GM12875 (cell line): ENCODE measurements around the gene MIPEP.

Experiments
- H3K4me3 ChIP-seq: one replicate; pipeline ENCODE4 v1.5.1; 2011; ENCODE audit warnings: low read depth, low read length, control low read depth
- TF ChIP-seq, protein P1 (sequence below): IDR thresholded peaks from 2 replicates; pipeline ENCODE4 v1.5.1; 2011; ENCODE audit warnings: low read depth, mild to moderate bottlenecking, control low read depth, inconsistent platforms, low read length, moderate library complexity, borderline replicate concordance; ENCODE audit not compliant: insufficient read depth

The MIPEP gene

DNA sequence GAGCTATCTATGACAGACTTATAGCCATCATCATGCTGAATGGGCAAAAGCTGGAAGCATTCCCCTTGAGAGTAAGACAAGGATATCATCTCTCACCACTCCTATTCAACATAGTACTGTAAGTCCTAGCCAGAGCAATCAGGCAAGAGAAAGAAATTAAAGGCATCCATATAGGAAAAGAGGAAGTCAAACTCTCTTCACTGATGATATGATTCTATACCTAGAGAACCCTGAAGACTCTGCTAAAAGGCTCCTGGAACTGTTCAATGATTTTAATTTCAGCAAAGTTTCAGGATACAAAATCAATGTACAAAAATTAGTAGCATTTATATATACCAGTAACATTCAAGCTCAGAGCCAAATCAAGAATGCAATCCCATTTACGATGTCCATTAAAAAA lies 29.8 kb upstream of the MIPEP start:
- no peak overlapping the region for H3K4me3 ChIP-seq
- TF ChIP-seq, protein P1, sequence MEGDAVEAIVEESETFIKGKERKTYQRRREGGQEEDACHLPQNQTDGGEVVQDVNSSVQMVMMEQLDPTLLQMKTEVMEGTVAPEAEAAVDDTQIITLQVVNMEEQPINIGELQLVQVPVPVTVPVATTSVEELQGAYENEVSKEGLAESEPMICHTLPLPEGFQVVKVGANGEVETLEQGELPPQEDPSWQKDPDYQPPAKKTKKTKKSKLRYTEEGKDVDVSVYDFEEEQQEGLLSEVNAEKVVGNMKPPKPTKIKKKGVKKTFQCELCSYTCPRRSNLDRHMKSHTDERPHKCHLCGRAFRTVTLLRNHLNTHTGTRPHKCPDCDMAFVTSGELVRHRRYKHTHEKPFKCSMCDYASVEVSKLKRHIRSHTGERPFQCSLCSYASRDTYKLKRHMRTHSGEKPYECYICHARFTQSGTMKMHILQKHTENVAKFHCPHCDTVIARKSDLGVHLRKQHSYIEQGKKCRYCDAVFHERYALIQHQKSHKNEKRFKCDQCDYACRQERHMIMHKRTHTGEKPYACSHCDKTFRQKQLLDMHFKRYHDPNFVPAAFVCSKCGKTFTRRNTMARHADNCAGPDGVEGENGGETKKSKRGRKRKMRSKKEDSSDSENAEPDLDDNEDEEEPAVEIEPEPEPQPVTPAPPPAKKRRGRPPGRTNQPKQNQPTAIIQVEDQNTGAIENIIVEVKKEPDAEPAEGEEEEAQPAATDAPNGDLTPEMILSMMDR, result no peak

DNA sequence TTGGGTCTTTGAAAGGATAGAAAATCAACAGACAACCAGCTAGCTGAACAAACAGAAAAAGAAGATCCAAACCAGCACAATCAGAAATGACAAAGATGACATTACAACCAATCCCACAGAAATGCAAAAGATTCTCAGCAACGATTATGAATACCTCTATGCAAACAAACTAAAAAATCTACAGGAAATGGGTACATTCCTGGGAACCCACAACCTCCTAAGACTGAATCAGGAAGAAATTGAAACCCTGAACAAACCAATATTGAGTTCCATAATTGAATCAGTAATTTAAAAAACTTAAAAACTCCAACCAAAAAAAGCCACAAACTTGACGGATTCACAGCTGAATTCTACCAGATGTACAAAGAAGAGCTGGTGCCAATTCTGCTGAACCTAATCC lies 29.0 kb upstream of the MIPEP start:
- no peak overlapping the region for H3K4me3 ChIP-seq
- TF ChIP-seq, protein P1, result no peak

DNA sequence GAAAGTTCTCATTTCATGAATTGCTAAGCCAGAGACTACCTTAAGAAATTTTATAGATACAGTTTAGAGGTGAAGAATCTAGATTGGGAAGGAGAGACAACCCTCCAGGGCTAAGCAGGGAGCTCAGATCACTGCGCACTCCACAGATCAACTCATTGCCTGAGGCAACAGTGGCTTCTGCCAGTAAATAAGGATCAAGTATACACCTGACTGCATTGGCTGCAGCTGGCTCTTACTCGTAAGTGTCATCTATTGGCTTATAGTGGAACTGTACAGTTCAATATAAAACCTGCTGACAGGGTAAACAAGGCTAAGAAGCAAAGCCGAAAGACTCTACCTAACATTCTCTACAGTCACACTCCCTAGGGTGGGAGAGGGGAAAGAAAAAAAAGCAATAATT lies 26.1 kb upstream of the MIPEP start:
- TF ChIP-seq, protein P1, result no peak
- H3K4me3 ChIP-seq, result no peak overlapping the region

DNA sequence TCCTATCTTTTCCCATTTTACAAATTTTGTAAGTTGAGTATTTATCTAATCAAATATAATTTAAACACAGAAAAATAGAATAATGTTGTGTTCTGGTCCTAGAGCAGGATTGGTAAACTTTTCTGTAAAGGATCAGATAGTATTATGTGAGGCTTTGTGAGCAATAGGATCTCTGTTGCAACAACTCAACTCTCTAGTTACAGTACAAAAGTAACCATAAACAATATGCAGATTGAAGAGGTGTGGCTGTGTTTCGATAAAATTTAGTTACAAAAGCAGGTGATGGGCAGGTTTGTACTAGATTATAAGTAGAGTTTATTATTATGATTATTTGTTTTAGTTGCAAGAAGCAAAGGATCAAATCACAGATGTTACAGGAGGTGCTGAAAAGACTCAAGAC lies 23.3 kb upstream of the MIPEP start:
- TF ChIP-seq, protein P1, result no peak
- H3K4me3 ChIP-seq, result no peak overlapping the region

DNA sequence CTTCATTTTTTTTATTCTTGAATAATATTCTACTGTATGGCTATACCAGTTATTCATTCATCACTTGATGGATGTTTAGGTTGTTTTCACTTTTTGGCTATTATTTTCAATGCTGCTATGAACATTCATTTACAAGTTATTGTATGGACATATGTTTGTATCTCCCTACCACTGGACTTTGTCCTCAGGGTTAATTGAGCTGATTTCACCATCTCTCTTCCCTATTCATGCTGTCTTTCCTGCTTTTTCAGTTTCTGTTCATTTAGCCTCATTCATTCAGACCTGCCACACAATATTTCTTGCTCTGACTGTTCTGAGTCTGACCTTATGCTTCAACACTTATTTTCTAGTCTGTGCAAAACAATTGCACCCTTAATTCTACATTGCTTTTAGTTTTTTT lies 20.4 kb upstream of the MIPEP start:
- TF ChIP-seq, protein P1, result no peak
- H3K4me3 ChIP-seq, result no peak overlapping the region

DNA sequence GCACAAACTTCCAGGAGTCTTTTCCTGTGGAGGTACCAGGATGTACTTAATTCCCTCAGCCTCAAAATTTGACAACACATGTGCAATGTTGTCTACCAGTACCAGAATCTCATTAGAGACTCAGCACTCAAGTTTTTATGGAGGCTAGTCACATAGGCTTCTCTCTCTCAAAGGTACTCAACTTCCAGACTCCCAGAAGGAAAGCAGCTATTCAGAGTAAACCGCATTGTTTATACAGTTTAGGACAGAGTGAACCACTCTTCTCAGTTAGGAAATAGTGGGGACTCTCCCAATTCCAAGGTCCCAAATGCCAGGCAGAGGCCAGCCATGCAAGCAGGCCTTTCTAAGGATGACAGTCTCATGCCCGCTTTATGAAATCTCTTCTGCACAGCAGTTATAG lies 16.6 kb upstream of the MIPEP start:
- TF ChIP-seq, protein P1, result no peak
- no peak overlapping the region for H3K4me3 ChIP-seq

DNA sequence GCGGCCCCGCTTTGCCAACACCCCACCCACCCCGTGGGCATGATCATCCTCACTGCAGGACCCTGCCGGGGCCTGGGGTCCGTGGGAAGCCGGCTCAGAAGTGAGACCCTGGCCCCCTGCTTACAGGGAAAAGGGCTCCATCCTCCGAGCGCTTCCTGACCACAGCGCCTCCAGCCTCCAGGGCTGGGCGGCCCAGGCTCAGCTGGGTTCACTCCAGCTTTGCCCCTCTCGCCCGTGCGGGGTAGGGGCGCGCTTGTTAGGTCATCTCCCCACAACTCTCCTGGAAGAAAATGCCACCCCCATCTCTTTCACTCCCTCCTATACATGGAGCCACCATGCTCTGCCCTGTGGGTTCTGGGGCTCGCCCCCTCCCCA lies 14.7 kb upstream of the MIPEP start:
- no peak overlapping the region for H3K4me3 ChIP-seq
- TF ChIP-seq, protein P1, result no peak
